Vagina (tissue), 2 donors: ENCODE measurements around the gene GMEB2. TPM values are rescaled to one million over a fixed set of nuclear protein-coding genes. Genes with fewer than 3 reads are reported as not detected.

ENCODE experiments used
- DNase-seq, 2 donors: peaks; one replicate each; pipeline ENCODE4 v3.0.0-alpha.2; 2017; ENCODE audit errors: extremely low spot score in 2 of 2
- H3K27ac ChIP-seq: fragments of 200-600 bp; sonication (generic); one replicate; pipeline ENCODE4 v1.5.1; 2019
- H3K27me3 ChIP-seq: fragments of 200-600 bp; sonication (generic); one replicate; pipeline ENCODE4 v1.5.1; 2019
- H3K36me3 ChIP-seq, 2 donors: fragments of 200-600 bp; sonication (generic); one replicate each; pipeline ENCODE4 v1.5.1; 2017 to 2019
- H3K4me1 ChIP-seq: fragments of 200-600 bp; sonication (generic); one replicate; pipeline ENCODE4 v1.5.1; 2019
- H3K4me3 ChIP-seq, 2 donors: fragments of 200-600 bp; sonication (generic); 1 replicate in 1 of 2; 2 replicates in 1 of 2; pipeline ENCODE4 v1.5.1; 2016 to 2019
- H3K9me3 ChIP-seq: fragments of 200-600 bp; sonication (generic); one replicate; pipeline ENCODE4 v1.5.1; 2019
- POLR2A ChIP-seq, 2 donors: fragments of 450-650 bp; IDR thresholded peaks; one replicate each; pipeline ENCODE4 v1.6.1; 2017; ENCODE audit warnings: antibody characterized with exemption in 2 of 2, mild to moderate bottlenecking in 2 of 2, moderate library complexity in 2 of 2
- POLR2AphosphoS5 ChIP-seq, 2 donors: sonication (generic); formaldehyde crosslinking; IDR thresholded peaks; one replicate each; pipeline ENCODE4 v1.9.0; 2017; ENCODE audit warnings: antibody characterized with exemption in 2 of 2, mild to moderate bottlenecking in 2 of 2, low read depth in 1 of 2; ENCODE audit not compliant: insufficient read depth in 1 of 2
- intact Hi-C: fragments of 100-400 bp; cut with DNase I; formaldehyde crosslinking; loops from one replicate; pipeline ENCODE4 v1.15.1; 2023
- total RNA-seq: library from RNA; depleted of rRNA; stranded (reverse); fragments of >200 nt; gene quantifications from one replicate; pipeline ENCODE4 v1.2.3, GENCODE V29; 2016
- TF ChIP-seq, protein P1 (sequence below), 3 experiments: fragments of 450-650 bp in 2 of 3; fragments of 200-600 bp in 1 of 3; sonication (generic) in 1 of 3; IDR thresholded peaks; one replicate each; pipeline ENCODE4 v1.5.1; 2017 to 2019; ENCODE audit warnings: antibody characterized with exemption in 3 of 3, mild to moderate bottlenecking in 2 of 3, moderate library complexity in 2 of 3

GMEB2 gene
- total RNA-seq, 1 donor from 2014 or later = 11.3 TPM

DNA sequence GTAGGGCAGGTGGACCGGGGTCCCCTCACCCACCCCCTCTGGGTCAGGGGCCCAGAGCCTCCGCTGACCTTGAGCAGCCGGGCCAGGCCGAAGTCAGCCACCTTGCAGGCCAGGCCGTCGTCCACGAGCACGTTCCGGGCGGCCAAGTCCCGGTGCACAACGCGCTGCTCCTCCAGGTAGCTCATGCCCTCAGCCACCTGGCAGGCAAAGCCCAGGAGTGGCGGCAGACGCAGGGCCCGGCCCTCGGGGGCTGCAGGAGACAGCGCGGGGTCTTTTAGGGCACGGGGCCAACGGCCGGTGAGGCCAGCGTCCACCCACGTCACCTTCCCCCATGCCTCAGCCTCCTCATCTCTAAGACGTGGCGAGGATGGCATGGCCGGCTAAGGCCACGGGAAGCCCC lies 85.5 kb downstream of the GMEB2 start:
- TF ChIP-seq, protein P1, sequence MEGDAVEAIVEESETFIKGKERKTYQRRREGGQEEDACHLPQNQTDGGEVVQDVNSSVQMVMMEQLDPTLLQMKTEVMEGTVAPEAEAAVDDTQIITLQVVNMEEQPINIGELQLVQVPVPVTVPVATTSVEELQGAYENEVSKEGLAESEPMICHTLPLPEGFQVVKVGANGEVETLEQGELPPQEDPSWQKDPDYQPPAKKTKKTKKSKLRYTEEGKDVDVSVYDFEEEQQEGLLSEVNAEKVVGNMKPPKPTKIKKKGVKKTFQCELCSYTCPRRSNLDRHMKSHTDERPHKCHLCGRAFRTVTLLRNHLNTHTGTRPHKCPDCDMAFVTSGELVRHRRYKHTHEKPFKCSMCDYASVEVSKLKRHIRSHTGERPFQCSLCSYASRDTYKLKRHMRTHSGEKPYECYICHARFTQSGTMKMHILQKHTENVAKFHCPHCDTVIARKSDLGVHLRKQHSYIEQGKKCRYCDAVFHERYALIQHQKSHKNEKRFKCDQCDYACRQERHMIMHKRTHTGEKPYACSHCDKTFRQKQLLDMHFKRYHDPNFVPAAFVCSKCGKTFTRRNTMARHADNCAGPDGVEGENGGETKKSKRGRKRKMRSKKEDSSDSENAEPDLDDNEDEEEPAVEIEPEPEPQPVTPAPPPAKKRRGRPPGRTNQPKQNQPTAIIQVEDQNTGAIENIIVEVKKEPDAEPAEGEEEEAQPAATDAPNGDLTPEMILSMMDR (IDR thresholded peaks at IDR 0.05) = no peak
- no peak for TF ChIP-seq POLR2AphosphoS5 (IDR thresholded peaks at IDR 0.05; ENCODE audit: insufficient read depth in 1 of 2, low read depth in 1 of 2)
- no peak for TF ChIP-seq POLR2A (IDR thresholded peaks at IDR 0.05)
- no peak overlapping the region for H3K4me3 ChIP-seq
- H3K27me3 ChIP-seq = no peaks in the 10 kb centered on the region
- no peaks in the 10 kb centered on the region for H3K9me3 ChIP-seq
- intact Hi-C loops = no loop called here
- peaks cover 27% of the 10 kb centered on the region for H3K4me1 ChIP-seq
- H3K36me3 ChIP-seq = no peaks in the 10 kb centered on the region
- DNase-seq = no peak
- no peak overlapping the region for H3K27ac ChIP-seq

DNA sequence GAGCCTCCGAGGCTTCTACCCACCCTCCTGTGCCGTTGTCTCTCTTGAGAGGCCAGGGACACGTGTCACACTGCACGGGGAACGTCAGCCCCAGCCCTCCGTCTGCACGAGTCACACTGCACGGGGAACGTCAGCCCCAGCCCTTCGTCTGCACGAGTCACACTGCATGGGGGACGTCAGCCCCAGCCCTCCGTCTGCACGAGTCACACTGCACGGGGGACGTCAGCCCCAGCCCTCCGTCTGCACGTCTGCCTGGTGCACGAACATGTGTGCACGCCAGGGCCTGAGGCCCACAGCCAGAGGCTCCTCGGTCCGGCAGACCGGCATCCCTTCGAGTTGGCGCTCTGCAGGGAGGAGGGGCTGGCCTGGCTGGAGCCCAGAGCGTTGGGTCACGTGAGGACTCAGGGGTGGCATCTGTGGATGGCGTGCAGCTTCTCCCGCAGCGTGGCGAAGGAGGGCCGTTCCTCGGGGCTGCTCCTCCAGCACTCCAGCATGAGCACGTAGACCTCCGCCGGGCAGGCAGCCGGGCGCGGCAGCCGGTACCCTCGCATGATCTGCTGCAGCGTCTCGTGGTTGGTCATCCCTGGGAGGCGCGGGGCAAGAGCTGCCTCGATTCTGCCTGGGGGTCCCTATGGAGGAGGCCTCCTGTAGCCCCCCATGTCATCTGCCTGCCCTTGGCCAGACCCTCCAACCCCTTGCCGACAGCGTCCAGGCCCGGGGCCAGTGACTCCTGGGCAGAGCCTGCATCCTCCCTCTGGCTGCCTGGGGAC lies 86.3 kb downstream of the GMEB2 start:
- no peak for DNase-seq
- peaks cover 29% of the 10 kb centered on the region for H3K4me1 ChIP-seq
- no peaks in the 10 kb centered on the region for H3K36me3 ChIP-seq
- H3K9me3 ChIP-seq = no peaks in the 10 kb centered on the region
- H3K4me3 ChIP-seq = no peak overlapping the region
- no peak for TF ChIP-seq POLR2A (IDR thresholded peaks at IDR 0.05)
- TF ChIP-seq, protein P1 (IDR thresholded peaks at IDR 0.05) = no peak
- TF ChIP-seq POLR2AphosphoS5 (IDR thresholded peaks at IDR 0.05; ENCODE audit: insufficient read depth in 1 of 2, low read depth in 1 of 2) = no peak
- H3K27me3 ChIP-seq = no peaks in the 10 kb centered on the region
- intact Hi-C loops = no loop called here
- H3K27ac ChIP-seq = no peak overlapping the region

DNA sequence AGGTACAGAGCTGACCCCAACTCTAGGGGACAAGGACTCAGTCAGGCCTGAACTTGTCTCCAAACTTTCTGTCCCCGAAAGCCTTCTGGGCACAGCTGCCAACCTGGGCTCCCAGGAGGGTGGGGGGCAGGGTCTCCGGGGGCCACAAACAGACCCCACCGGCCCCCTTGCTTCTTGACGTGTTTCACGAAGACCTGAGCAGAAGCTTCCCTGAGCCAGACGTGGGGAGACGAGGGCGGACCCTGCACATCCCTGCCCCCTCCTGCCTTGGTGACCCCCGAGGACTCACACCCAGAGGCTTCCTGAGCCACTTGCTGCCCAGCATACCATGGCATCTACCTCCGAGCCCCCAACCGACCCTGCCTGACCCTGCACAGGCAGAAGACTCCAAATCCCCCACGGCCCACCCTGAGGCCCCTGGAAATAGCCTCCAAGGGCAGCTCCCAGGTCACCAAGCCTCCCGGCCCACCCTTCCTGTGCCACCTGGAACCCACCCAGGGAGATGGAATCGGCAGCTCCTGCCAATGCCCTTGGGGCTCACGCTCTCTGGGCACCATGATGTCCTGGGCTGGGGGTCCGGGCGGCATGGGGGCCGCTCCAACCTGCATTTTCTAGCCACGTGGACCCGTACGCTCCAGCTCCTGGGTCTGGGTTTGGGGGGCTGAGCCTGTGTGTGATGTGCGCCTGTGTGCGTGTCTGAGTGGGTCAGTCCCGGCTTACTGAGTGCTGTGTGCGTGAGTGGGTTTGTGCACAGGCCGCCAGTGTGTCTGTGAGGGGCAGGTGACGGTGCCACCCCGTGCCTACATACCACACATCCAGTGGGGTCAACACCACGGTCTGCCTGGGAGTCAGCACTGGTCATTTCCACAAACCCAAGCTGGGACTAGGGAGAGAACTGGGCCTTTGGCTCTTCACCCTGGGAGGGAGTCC lies 87.2 kb downstream of the GMEB2 start:
- peaks cover 37% of the 10 kb centered on the region for H3K4me1 ChIP-seq
- no peaks in the 10 kb centered on the region for H3K27me3 ChIP-seq
- DNase-seq = no peak
- H3K4me3 ChIP-seq = no peak overlapping the region
- no peaks in the 10 kb centered on the region for H3K36me3 ChIP-seq
- H3K9me3 ChIP-seq = no peaks in the 10 kb centered on the region
- H3K27ac ChIP-seq = no peak overlapping the region
- intact Hi-C loops = no loop called here
- TF ChIP-seq, protein P1 (IDR thresholded peaks at IDR 0.05) = no peak
- TF ChIP-seq POLR2AphosphoS5 (IDR thresholded peaks at IDR 0.05; ENCODE audit: insufficient read depth in 1 of 2, low read depth in 1 of 2) (no peak), POLR2A (IDR thresholded peaks at IDR 0.05) (no peak)

DNA sequence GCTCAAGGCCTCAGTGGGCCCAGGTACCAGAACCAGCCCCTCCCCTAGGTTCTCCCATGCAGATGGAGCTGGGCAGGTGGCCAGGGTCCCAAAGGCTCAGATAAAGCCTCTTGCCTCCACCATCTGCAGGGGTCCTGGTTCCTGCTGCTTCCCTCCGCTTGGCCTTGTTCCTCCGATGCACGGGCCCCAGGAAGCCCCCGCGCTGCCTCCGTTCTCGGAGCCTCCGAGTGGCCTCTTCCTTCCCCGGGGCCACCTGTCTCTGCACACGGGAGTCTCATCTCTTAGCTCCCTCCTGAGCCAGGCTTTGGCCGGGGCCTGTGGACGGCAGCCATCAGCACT lies 87.8 kb downstream of the GMEB2 start:
- intact Hi-C loops = no loop called here
- H3K4me3 ChIP-seq = no peak overlapping the region
- no peaks in the 10 kb centered on the region for H3K9me3 ChIP-seq
- no peaks in the 10 kb centered on the region for H3K36me3 ChIP-seq
- no peaks in the 10 kb centered on the region for H3K27me3 ChIP-seq
- H3K4me1 ChIP-seq = peaks cover 43% of the 10 kb centered on the region
- DNase-seq = no peak
- TF ChIP-seq, protein P1 (IDR thresholded peaks at IDR 0.05) = no peak
- TF ChIP-seq POLR2A (IDR thresholded peaks at IDR 0.05) = no peak
- no peak for TF ChIP-seq POLR2AphosphoS5 (IDR thresholded peaks at IDR 0.05; ENCODE audit: insufficient read depth in 1 of 2, low read depth in 1 of 2)
- H3K27ac ChIP-seq = no peak overlapping the region
